ENCODE measurements around the gene LGALS8.
A peak's percentile ranks its signal among the peaks of the same experiment; 100 is the strongest.

LGALS8 gene

DNA sequence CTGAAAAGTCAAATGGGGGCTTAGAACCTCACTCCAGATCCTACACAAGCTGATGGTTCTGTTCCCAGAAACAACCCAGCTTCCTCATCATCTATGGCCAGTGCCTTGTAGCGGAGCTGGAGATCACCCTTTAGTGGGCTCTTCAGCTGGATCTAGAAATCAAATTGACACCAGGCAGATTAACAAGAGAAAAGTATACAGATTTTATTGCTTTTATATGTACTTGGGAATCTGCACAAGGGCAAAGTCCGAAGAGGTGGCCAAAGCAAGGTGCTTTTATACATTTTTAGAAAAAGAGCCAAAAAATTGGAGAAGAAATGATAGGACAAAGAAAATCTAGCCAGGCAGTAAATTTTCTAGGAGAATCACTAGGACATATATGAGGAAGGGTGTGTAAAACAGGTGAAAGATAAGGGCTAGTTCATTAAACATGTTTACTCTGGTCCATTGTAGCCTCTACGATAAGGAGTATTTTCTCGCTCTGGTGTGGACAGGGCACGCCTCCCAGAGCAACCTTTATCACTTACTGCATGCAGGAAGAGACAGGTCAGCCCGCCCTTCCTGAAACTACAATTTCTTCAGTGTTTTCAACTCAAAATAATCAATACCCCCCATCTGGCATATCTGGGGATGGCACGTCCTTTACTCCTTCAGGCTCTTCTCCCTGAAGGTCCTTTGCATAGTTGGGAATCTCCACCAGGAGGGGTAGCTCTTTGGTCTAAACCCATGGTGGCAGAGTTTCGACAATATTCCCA lies 14.0 kb upstream of the LGALS8 start:
- no peak for DNase-seq

GRCh38 chr1:236511735-236512418 lies 11.9 kb upstream of the LGALS8 start:
- no peak for DNase-seq

DNA sequence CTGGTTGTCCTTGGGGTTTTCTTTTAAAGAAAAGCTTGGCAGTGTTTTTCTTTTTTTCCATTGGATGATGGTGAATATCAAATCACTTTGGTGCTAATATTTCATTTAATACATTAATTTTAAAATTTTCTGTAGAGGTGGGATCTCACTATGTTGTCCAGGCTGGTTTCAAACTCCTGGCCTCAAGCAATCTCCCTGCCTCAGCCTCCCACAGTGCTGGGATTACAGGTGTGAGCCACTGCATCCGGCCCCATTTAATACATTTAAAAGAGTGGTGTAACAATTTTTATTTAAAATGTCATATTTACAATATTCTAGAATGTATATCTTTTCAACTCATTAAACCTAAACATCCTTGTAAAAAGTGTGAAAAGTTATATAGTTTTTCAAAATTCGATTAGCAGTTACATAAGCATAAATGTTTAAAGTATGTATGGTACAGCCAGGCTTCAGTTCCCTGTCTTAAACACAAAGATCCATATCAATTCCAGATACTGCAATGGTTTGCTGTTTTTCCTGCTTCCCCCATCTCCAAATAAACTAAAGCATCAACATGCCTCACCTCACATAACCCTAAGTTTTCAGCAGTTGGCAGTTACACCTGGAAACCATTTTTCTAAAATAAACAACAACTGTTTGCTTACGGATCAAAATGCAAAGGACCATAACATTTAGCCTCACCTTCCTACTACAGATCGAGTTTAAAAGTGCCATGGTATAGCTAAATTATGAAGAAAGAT lies 8.9 kb upstream of the LGALS8 start:
- DNase-seq = peak; percentile 77

DNA sequence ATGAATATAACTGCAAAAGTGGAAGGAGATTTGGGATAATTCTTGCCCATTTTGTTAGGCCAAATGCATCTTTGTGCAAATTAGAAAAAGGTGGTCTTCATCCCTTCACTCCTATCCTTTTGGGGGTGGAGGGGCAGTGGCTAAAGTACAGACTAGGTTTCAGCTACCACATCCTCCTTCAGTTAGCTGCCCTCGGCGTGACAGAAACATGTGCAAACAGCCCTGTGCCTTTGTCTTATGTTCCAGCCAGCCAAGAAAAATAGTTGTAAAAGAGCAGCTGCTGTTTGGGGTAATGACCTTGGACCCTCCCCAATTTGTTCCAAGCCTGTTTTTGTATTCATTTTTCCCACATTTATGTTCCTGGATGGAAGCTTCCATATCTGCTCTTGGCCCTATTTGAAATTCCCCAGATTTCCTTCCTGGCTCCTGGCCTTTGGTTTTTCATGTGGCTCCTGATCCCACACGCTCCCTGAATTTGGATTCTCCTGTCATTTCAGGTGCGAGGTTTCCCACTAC lies 8.3 kb upstream of the LGALS8 start:
- peak; percentile 84 for DNase-seq

GRCh38 chr1:236516929-236517704 lies 6.7 kb upstream of the LGALS8 start:
- DNase-seq = no peak

DNA sequence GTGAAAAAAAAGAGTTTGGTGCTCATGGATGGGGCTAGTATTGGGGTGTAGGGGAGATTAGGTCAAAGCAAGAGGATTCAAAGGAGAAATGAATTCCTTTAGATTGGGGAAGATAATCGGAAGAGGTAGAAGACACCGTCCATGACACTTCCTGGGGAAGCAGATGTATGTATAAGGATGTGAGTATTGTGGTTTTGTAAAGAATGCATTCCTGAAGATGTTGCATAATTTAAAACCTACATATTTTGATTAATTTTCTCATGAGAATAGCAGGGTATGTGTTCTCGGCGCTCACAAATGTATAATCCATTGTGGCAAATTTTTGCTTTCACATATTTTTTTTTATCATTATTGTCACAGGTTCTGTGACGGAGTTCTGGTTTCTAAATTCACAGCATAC lies 5.5 kb upstream of the LGALS8 start:
- DNase-seq = no peak

GRCh38 chr1:236520445-236521005 lies 3.3 kb upstream of the LGALS8 start:
- DNase-seq = no peak

DNA sequence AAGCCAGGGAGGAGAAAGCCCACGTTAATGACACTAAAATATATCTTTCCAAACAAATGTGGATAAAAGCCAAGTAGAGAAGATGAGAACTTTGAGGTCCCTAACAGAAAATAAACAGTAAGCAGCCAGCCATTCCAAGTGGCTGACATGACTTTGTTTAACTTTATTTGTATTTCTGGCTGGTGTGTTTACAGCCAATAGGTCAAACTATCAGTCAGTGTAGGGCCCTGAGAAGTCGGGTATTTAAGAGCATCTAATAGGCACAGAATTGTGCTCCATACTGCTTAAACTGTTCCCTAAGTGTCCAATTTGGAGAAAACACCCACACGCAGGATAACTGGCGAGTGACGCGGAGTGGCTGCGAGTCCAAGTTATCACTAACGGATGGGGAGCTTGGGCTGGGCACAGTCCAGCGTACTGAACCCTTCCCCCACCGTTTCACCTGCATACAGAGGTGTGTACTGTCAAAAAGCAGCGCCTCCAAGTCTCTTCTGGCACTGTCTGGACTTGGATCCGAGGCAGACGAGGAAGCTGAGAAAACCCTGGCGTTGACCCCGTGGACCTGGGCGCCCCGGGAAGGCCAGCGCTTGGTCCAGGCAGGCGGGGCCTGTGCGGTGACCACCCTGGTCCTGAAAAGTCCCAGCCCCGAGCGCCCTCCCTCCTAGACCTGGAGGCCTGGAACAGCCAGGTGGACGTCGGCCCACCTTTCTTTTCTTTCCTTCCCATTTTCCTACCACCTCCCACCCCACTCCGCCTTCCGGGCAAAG lies 662 bp upstream of the LGALS8 start:
- no peak for DNase-seq

DNA sequence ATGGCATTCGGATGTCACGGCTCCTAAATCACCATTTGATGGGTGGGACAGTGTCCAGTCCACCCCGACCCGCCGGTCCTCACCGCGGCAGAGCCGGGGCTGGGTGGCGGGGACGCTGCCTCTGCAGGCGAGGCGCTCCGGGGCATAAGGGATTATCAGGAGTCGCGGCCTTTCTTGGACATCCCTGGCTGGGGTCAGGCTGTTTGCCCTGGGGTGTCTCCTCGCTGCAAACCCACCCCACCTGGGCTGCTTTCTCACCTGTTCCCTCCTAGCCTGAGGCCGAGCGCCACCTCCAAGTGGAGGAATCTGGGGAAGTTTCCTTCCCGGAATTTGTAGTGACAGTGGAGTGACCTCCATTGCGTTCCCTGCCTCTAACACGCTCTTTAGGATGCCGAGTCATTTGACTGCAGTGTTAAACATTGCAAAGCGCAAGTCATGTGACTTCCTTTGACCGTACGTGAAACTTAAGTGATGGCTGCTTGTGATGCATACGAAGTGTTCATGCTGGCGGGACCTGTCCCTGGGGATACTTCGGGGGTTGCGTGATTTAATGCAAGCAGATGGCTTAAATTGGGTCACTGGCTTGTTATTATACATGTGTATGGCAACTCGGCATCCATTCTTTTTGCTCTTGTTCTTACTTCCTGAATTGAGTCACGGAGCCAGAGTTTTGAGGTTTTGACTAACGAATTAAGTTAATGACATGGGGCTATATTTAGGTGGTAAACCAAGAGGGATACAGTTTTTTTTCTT lies 536 bp downstream of the LGALS8 start:
- DNase-seq = peak; percentile 63

GRCh38 chr1:236524895-236525184 lies 1.1 kb downstream of the LGALS8 start:
- DNase-seq = no peak

DNA sequence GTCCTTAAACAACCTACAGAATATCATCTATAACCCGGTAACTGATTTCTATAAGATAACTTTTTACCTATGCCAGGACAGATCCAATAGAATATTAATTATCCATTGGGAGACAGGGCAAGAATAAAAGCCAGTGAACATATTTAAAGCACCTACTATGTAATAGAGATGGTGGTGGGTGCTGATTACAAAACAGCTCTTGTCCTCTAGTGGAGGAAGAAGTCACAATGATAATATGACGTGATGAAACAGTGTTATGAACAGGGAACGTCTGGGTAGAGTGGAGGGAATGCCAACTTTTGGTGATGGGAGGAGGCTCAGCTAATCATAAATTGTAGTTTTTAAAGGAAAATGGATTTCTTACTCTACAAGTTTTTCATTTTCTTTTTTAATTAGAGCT lies 2.3 kb downstream of the LGALS8 start:
- no peak for DNase-seq

DNA sequence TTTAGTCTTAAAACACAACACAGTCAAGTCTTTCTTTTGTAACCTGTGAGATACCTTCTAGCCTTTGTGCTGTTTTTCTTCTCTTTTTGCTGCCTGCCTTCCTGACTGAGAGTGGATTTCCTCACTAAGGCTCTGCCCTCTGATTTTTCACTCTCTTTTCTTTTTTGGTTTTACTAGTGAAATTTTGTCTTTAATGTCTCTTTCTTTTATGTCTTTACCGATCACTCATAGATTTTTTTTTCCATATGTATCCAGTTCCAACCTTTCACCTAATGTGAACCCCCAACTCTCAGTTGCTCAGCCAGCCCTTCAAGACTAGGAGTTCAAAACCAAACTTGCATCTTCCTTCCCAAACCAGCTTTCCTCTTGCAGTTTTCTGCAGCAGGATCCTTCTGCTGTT lies 6.5 kb downstream of the LGALS8 start:
- DNase-seq = no peak

DNA sequence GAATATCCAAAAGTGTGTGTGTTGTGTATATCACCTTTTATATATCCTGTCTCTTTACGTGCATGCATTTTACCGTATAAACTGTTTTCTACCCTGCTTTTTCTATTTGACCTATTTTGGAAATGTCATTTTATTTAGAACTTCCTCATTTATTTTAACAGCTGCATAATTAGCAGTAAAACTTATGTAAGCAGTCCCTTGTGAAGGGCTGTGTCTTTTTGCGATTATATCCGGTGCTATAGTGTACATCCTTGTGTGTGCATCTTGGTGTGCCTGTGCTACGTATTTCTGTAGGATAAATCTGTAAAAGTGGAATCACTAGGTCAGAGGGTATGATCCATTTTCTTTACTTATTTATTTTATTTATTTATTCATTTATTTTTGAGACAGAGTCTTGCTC lies 7.2 kb downstream of the LGALS8 start:
- DNase-seq = no peak

DNA sequence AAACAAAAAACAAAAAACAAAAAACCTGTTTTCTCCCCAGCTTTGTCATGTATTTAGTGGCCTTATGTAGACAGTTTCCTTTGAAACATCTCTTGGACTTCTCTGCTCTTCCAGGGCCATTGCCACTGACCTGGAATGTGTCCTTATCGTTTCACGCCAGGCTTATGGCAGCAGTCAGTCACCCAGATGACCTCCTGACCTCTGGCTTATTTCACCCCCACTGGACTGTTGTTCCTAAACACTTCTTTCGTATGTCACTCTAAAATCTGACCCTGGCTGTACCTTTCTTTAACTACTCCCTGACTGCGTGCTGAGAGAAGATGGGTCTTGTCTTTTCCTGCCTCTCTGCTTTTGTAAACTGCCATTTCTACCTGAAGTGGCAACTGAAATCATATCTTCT lies 9.1 kb downstream of the LGALS8 start:
- no peak for DNase-seq

DNA sequence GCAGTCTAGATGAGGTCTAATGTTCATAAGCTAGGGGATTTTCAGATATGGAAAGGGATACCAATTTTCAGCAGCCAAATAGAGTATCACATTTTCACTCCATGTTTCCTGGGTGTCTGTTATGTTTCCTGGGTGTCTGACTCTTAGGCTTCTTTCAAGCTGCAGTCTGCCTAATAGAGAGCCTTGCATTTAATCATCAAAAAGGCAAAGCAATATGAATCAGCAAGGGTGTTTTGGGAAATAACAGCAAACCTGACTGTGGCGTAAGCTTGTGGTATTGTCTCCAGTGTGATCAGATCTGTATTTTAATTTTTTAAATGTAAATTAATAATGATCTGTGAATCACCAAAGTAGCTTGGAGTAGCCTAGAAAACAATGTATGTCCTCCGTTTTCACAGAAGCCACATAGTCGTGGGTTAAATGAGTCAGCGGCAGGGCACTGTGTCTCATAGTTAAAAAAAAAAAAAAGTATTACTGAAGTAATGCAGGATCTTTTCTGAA lies 10.4 kb downstream of the LGALS8 start:
- no peak for DNase-seq

- no peak for DNase-seq
Measured at GRCh38 chr1:236535190-236535589, 11.4 kb downstream of the LGALS8 start.

- peak; percentile 10 for DNase-seq
Measured at GRCh38 chr1:236535662-236536161, 11.9 kb downstream of the LGALS8 start.

DNA sequence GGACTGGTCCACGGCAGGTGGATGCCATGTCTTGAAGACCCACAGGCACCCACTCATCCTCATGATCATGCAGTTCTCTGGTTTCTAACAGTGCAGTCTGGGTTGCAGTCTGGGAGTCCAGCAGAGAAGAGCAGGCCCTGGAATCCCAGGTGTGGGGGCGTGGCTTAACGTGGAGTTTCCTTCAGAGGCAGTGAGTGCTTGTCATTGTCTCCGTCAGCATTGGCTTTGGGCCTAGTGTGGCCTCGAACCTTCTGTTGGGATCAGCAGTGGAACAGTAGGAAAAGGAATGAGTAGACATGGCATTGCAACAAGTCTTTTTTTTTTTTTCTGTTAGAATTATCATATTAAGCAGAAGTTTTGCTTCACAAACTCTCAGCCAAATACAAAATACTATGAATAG lies 12.8 kb downstream of the LGALS8 start:
- no peak for DNase-seq

DNA sequence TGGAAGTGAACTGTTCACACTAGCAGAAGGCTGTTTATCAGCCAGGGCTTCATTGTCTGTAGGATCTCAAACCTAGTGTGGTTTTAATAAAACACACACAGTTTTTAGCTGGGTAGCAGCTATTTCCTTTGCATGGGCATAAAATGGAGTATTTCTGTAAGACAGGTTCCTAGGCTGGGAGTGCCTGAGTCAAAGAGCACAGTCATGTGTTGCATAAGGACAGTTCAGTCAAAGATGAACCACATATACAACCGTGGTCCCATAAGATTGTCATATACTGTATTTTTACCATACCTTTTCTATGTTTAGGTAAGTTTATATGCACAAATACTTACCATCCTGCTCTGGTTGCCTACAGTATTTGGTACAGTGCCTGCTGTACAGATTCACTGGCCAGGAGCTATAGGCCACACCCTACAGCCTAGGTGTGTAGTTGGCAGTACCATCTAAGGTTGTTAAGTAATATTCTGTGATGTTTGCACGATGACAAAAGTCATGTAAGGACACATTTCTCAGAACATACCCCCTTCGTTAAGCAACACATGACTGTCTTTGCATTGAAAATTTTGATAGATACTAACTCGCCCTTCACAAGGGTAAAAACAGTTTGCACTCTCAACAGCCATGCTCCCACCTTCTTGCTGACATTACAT lies 17.2 kb downstream of the LGALS8 start:
- no peak for DNase-seq

- DNase-seq = no peak
Measured at GRCh38 chr1:236541710-236542109, 17.9 kb downstream of the LGALS8 start.
